UCSD-AML1 (cell line): Measurements from ENCODE around the gene PITPNM3.

ENCODE experiments used
- DNase-seq: peaks from one replicate; lab custom pipeline; 2025; ENCODE audit not compliant: unreplicated experiment; lab: John Stamatoyannopoulos, UW

PITPNM3 gene

GRCh38 chr17:6480303-6480675, 76.1 kb downstream of the PITPNM3 start:
- DNase-seq = no peak

GRCh38 chr17:6479622-6480302, 76.6 kb downstream of the PITPNM3 start:
- no peak for DNase-seq

- DNase-seq = no peak
Measured at GRCh38 chr17:6478486-6478885, 77.9 kb downstream of the PITPNM3 start.

- DNase-seq = no peak
Measured at GRCh38 chr17:6477831-6478383, 78.4 kb downstream of the PITPNM3 start.

- no peak for DNase-seq
Measured at GRCh38 chr17:6476810-6477179, 79.6 kb downstream of the PITPNM3 start.

- DNase-seq = no peak
Measured at GRCh38 chr17:6476076-6476809, 80.1 kb downstream of the PITPNM3 start.

- DNase-seq = no peak
Measured at GRCh38 chr17:6475411-6475810, 80.9 kb downstream of the PITPNM3 start.

GRCh38 chr17:6474906-6475305, 81.4 kb downstream of the PITPNM3 start:
- no peak for DNase-seq

- DNase-seq = no peak
Measured at GRCh38 chr17:6474376-6474775, 82.0 kb downstream of the PITPNM3 start.

- peak; percentile 64 for DNase-seq
Measured at GRCh38 chr17:6473128-6473767, 83.1 kb downstream of the PITPNM3 start.

GRCh38 chr17:6472517-6472916, 83.8 kb downstream of the PITPNM3 start:
- DNase-seq = no peak

- no peak for DNase-seq
Measured at GRCh38 chr17:6471531-6472465, 84.6 kb downstream of the PITPNM3 start.

- DNase-seq = no peak
Measured at GRCh38 chr17:6470751-6471521, 85.4 kb downstream of the PITPNM3 start.

- no peak for DNase-seq
Measured at GRCh38 chr17:6470146-6470718, 86.1 kb downstream of the PITPNM3 start.

GRCh38 chr17:6468051-6468790, 88.1 kb downstream of the PITPNM3 start:
- DNase-seq = no peak

- no peak for DNase-seq
Measured at GRCh38 chr17:6467567-6467966, 88.8 kb downstream of the PITPNM3 start.

- DNase-seq = no peak
Measured at GRCh38 chr17:6465206-6466003, 91.0 kb downstream of the PITPNM3 start.

GRCh38 chr17:6464446-6465041, 91.8 kb downstream of the PITPNM3 start:
- DNase-seq = no peak
